Upper lobe of right lung (tissue), 1 donor: ENCODE measurements around the gene RLBP1. TPM values are rescaled to one million over a fixed set of nuclear protein-coding genes. Genes with fewer than 3 reads are reported as not detected.
A peak's percentile ranks its signal among the peaks of the same experiment; 100 is the strongest.

Experiments used
- ATAC-seq: fragments of 200-7000 bp; cut with Tn5 transposase; one replicate; pipeline ENCODE4 v1.9.1; 2020; ENCODE audit warnings: mild to moderate bottlenecking, moderate library complexity
- DNase-seq: peaks from one replicate; pipeline ENCODE4 v3.0.0-alpha.2; 2020
- H3K27ac ChIP-seq: fragments of 200-600 bp; one replicate; pipeline ENCODE4 v1.8.0; 2022
- H3K27me3 ChIP-seq: fragments of 200-600 bp; one replicate; pipeline ENCODE4 v1.8.0; 2022; ENCODE audit warnings: mild to moderate bottlenecking
- H3K36me3 ChIP-seq: fragments of 200-600 bp; one replicate; pipeline ENCODE4 v1.8.0; 2022
- H3K4me1 ChIP-seq: fragments of 200-600 bp; one replicate; pipeline ENCODE4 v1.8.0; 2022
- H3K4me3 ChIP-seq: fragments of 200-600 bp; one replicate; pipeline ENCODE4 v1.8.0; 2022; ENCODE audit warnings: mild to moderate bottlenecking
- H3K9me3 ChIP-seq: fragments of 200-600 bp; one replicate; pipeline ENCODE4 v1.8.0; 2022
- CTCF ChIP-seq: fragments of 200-600 bp; IDR thresholded peaks from one replicate; pipeline ENCODE4 v1.8.0; 2022; ENCODE audit warnings: antibody characterized with exemption
- intact Hi-C: fragments of 100-400 bp; cut with DNase I; formaldehyde crosslinking; loops from one replicate; pipeline ENCODE4 v1.11.0; 2022
- total RNA-seq: library from RNA; stranded (reverse); fragmentation: NEBNext Ultra II Directional; extraction: Animal tissue kit (Norgen Biotek cat#: 25700); gene quantifications from one replicate; pipeline ENCODE4 v1.2.1, GENCODE V29; 2021
- donor health status: DM: no; HTN: yes; CAD: no; lungs with severe emphysema.

RLBP1 gene
- total RNA-seq, 1 donor from 2014 or later: not detected

DNA sequence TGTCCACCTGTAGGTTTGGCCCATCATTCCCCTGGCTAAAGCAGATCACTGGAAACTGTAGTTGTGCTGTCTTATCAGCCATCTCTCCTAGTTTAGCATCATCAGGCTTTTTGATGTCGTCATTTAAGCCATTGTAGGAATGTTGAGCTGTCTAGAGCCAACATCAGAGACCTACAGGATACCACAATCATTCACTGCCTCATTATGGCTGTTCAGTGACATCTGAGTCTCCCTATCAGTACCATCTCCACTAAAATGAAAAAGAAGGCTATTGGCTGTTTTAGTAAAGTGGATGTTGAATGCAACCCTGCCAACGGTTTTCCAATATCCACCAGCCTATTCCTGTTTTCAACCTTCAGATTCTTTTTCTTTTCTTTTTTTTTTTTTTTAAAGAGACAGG, 29.2 kb downstream of the RLBP1 start:
- ATAC-seq: no peak
- no peak for DNase-seq
- H3K27me3 ChIP-seq: no peaks in the 10 kb centered on the region
- no peaks in the 10 kb centered on the region for H3K4me1 ChIP-seq
- no peak for TF ChIP-seq CTCF
- H3K4me3 ChIP-seq: no peak overlapping the region
- intact Hi-C loops: no loop called here
- peaks cover 91% of the 10 kb centered on the region for H3K36me3 ChIP-seq
- no peak overlapping the region for H3K27ac ChIP-seq
- no peaks in the 10 kb centered on the region for H3K9me3 ChIP-seq

- no peaks in the 10 kb centered on the region for H3K4me1 ChIP-seq
- H3K9me3 ChIP-seq: no peaks in the 10 kb centered on the region
- no peaks in the 10 kb centered on the region for H3K27me3 ChIP-seq
- intact Hi-C loops: no loop called here
- no peak for TF ChIP-seq CTCF
- no peak overlapping the region for H3K4me3 ChIP-seq
- H3K36me3 ChIP-seq: peaks cover 97% of the 10 kb centered on the region
- H3K27ac ChIP-seq: no peak overlapping the region
- ATAC-seq (peak; percentile 79), DNase-seq (peak; percentile 84)
These were observed 33.3 kb downstream of the RLBP1 start for GRCh38 chr15:89187986-89188514.

DNA sequence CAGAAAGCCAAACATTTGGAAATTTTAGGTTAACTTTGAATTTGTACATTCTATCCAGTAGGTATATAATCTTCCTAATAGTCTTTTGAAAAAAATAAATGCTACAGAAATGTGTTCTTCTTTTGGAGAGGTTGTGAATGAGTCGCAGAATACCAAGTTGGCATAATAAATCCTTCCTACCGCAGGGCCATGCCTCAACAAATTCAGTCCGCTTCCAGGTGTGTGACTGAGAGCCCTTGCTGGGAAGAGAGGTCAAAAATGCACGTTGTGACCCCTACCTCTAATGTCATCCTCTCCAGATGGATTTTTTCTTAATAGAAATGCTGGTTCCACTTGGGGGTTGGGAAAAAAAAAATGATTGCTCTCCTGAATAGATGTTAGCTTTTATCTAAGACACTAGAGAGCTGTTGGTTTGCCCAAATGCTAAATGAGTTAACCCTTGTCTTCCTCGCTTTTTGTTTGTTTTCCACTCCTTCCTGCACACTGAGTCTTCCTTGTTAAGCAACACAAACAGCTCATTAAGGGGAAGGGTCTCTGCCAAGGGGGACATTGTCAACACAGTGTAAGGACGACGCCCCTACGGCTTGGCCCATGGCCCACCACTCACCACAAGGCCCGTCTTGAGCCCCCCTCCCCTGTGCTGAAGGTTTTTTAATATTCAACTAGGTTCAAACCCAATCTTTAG, 33.9 kb downstream of the RLBP1 start:
- Histone ChIP-seq H3K36me3 (peaks cover 97% of the 10 kb centered on the region), H3K27me3 (no peaks in the 10 kb centered on the region), H3K4me3 (no peak overlapping the region), H3K27ac (no peak overlapping the region), H3K9me3 (no peaks in the 10 kb centered on the region), H3K4me1 (no peaks in the 10 kb centered on the region)
- intact Hi-C loops: no loop called here
- DNase-seq (no peak), ATAC-seq (no peak)
- no peak for TF ChIP-seq CTCF

GRCh38 chr15:89186803-89187202, 34.6 kb downstream of the RLBP1 start:
- H3K36me3 ChIP-seq: peaks cover 92% of the 10 kb centered on the region
- no peaks in the 10 kb centered on the region for H3K27me3 ChIP-seq
- no peak overlapping the region for H3K4me3 ChIP-seq
- no peak for TF ChIP-seq CTCF
- ATAC-seq: no peak
- no peak overlapping the region for H3K27ac ChIP-seq
- intact Hi-C loops: no loop called here
- no peaks in the 10 kb centered on the region for H3K9me3 ChIP-seq
- no peaks in the 10 kb centered on the region for H3K4me1 ChIP-seq
- no peak for DNase-seq

DNA sequence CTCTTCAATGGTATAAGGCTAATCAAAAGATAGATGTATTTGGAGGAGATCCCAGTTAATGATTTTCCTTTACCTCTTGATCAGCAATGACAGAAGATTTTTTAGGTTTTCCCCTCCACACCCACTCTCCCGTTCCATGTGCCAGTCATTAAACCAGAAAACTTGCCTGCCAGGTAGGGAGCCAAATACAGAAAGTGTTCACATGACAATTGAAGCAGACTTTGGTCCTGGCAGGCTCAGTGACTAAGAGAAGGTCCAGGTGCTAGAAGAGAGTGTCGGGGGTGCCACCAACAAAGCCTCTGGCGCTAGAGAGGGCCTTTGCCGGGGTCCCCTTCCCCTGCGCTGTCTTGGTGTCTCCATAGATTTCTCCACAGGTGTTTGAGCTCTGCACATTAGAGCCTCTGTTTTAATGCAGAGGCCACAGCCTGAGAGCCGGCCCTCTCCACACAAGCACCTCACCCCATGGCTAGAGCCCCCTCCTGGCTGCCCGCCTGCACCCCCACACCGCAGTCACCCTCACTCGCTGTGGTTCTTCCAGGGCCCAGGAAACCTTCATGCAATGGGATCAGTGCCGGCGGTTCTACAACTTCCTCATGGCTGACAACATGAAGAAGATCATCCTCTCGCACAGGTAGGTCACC, 36.4 kb downstream of the RLBP1 start:
- DNase-seq: no peak

More for the DNA sequence above, 36.4 kb downstream of the RLBP1 start:
- Histone ChIP-seq H3K27me3 (no peaks in the 10 kb centered on the region), H3K27ac (no peak overlapping the region), H3K9me3 (no peaks in the 10 kb centered on the region), H3K4me3 (no peak overlapping the region), H3K36me3 (peaks cover 83% of the 10 kb centered on the region), H3K4me1 (no peaks in the 10 kb centered on the region)
- no peak for TF ChIP-seq CTCF
- no peak for ATAC-seq
- intact Hi-C loops: no loop called here
